BLaER1 treated with 17β-estradiol and CSF1 and Interleukin-3, amounts not matched to agents 10 nM and 100 nM (cell line): ENCODE results near the gene EML5.

ENCODE experiments used
- H3K27ac ChIP-seq, 11 experiments: shearing (Covaris generic); formaldehyde crosslinking; 2 replicates each; pipeline ENCODE4 v1.8.1; 2022
- H3K27me3 ChIP-seq, 11 experiments: shearing (Covaris generic); formaldehyde crosslinking; 2 replicates each; pipeline ENCODE4 v1.8.1; 2022
- H3K36me3 ChIP-seq, 11 experiments: shearing (Covaris generic); formaldehyde crosslinking; 2 replicates each; pipeline ENCODE4 v1.8.1; 2022
- H3K4me1 ChIP-seq, 10 experiments: shearing (Covaris generic); formaldehyde crosslinking; 2 replicates each; pipeline ENCODE4 v1.8.1; 2022
- H3K4me2 ChIP-seq, 11 experiments: shearing (Covaris generic); formaldehyde crosslinking; 2 replicates each; pipeline ENCODE4 v1.8.1; 2022
- H3K4me3 ChIP-seq, 10 experiments: shearing (Covaris generic); formaldehyde crosslinking; 2 replicates each; pipeline ENCODE4 v1.8.1; 2022
- H3K9ac ChIP-seq, 11 experiments: shearing (Covaris generic); formaldehyde crosslinking; 2 replicates each; pipeline ENCODE4 v1.8.1; 2022
- H3K9me3 ChIP-seq, 11 experiments: shearing (Covaris generic); formaldehyde crosslinking; replicated peaks in 1 of 11; 2 replicates each; pipeline ENCODE4 v1.8.1; 2022
- H4K20me1 ChIP-seq, 11 experiments: shearing (Covaris generic); formaldehyde crosslinking; 2 replicates each; pipeline ENCODE4 v1.8.1; 2022
- Cebpa-rat ChIP-seq, 11 experiments: shearing (Covaris generic); IDR thresholded peaks; 2 replicates each; pipeline ENCODE4 v1.8.1; 2022

EML5 gene

GRCh38 chr14:88669346-88669745 is 123.4 kb downstream of the EML5 start:
- Histone ChIP-seq H3K4me1 (peaks cover 0 to 23% (median 0%) of the 10 kb centered on the region in 10 experiments; a peak in 7 of 20 replicates), H3K9me3 (peaks cover 0 to 19% (median 0%) of the 10 kb centered on the region in 11 experiments; a peak in 4 of 22 replicates), H3K4me3 (no peak overlapping the region), H3K4me2 (peak overlapping the region in 2 of 11 experiments; percentile 56 to 73; a peak in 3 of 22 replicates), H3K36me3 (no peaks in the 10 kb centered on the region), H4K20me1 (no peaks in the 10 kb centered on the region), H3K27me3 (no peaks in the 10 kb centered on the region), H3K27ac (no peak overlapping the region), H3K9ac (no peak overlapping the region)
- no peak for TF ChIP-seq Cebpa-rat (IDR thresholded peaks at IDR 0.05)

- TF ChIP-seq Cebpa-rat (IDR thresholded peaks at IDR 0.05): no peak
- Histone ChIP-seq H3K27me3 (no peaks in the 10 kb centered on the region), H3K36me3 (no peaks in the 10 kb centered on the region), H3K4me3 (no peak overlapping the region), H3K4me2 (peak overlapping the region in 3 of 11 experiments; percentile 24 to 73 (median 56); a peak in 5 of 22 replicates), H3K9ac (0 out of 22 replicates have a peak overlapping the region, but pooled peaks of 1 of the 11 experiments have one; percentile 2), H3K4me1 (peaks cover 0 to 23% (median 0%) of the 10 kb centered on the region in 10 experiments; a peak in 7 of 20 replicates), H3K27ac (peak overlapping the region in 1 of 11 experiments; percentile 7; a peak in 2 of 22 replicates), H3K9me3 (peaks cover 0 to 19% (median 0%) of the 10 kb centered on the region in 11 experiments; a peak in 3 of 22 replicates), H4K20me1 (no peaks in the 10 kb centered on the region)
Observed at GRCh38 chr14:88668448-88669116, 124.2 kb downstream of the EML5 start.

GRCh38 chr14:88667555-88668273 is 125.0 kb downstream of the EML5 start:
- H3K36me3 ChIP-seq: no peaks in the 10 kb centered on the region
- H3K4me2 ChIP-seq: peak overlapping the region in 3 of 11 experiments; percentile 24 to 73 (median 56); a peak in 5 of 22 replicates
- H4K20me1 ChIP-seq: no peaks in the 10 kb centered on the region
- H3K4me3 ChIP-seq: no peak overlapping the region
- no peak for TF ChIP-seq Cebpa-rat (IDR thresholded peaks at IDR 0.05)
- H3K4me1 ChIP-seq: peaks cover 0 to 23% (median 0%) of the 10 kb centered on the region in 10 experiments; a peak in 7 of 20 replicates
- H3K9me3 ChIP-seq: peaks cover 0 to 18% (median 0%) of the 10 kb centered on the region in 11 experiments; a peak in 3 of 22 replicates
- H3K27me3 ChIP-seq: no peaks in the 10 kb centered on the region
- 0 out of 22 replicates have a peak overlapping the region, but pooled peaks of 1 of the 11 experiments have one; percentile 2 for H3K9ac ChIP-seq
- H3K27ac ChIP-seq: peak overlapping the region in 1 of 11 experiments; percentile 7; a peak in 2 of 22 replicates

GRCh38 chr14:88660056-88660455 is 132.7 kb downstream of the EML5 start:
- no peak for TF ChIP-seq Cebpa-rat (IDR thresholded peaks at IDR 0.05)
- Histone ChIP-seq H3K9me3 (peaks cover 1 to 13% (median 4%) of the 10 kb centered on the region in 11 experiments; a peak in 13 of 22 replicates), H3K9ac (no peak overlapping the region), H3K4me3 (no peak overlapping the region), H3K4me2 (no peak overlapping the region), H3K4me1 (no peaks in the 10 kb centered on the region), H3K36me3 (no peaks in the 10 kb centered on the region), H3K27ac (no peak overlapping the region), H3K27me3 (no peaks in the 10 kb centered on the region), H4K20me1 (no peaks in the 10 kb centered on the region)

GRCh38 chr14:88639221-88639620 is 153.5 kb downstream of the EML5 start:
- H3K4me3 ChIP-seq: no peak overlapping the region
- H3K27me3 ChIP-seq: no peaks in the 10 kb centered on the region
- H3K4me1 ChIP-seq: no peaks in the 10 kb centered on the region
- no peaks in the 10 kb centered on the region for H3K36me3 ChIP-seq
- no peak overlapping the region for H3K9ac ChIP-seq
- peaks cover 8 to 19% (median 14%) of the 10 kb centered on the region in 11 experiments; a peak in 21 of 22 replicates for H3K9me3 ChIP-seq
- no peak overlapping the region for H3K27ac ChIP-seq
- H4K20me1 ChIP-seq: no peaks in the 10 kb centered on the region
- no peak overlapping the region for H3K4me2 ChIP-seq
- no peak for TF ChIP-seq Cebpa-rat (IDR thresholded peaks at IDR 0.05)

- H3K9me3 ChIP-seq: no peaks in the 10 kb centered on the region
- no peaks in the 10 kb centered on the region for H3K36me3 ChIP-seq
- H3K9ac ChIP-seq: no peak overlapping the region
- H3K27ac ChIP-seq: no peak overlapping the region
- TF ChIP-seq Cebpa-rat (IDR thresholded peaks at IDR 0.05): no peak
- H3K27me3 ChIP-seq: no peaks in the 10 kb centered on the region
- H3K4me1 ChIP-seq: no peaks in the 10 kb centered on the region
- H4K20me1 ChIP-seq: no peaks in the 10 kb centered on the region
- H3K4me3 ChIP-seq: no peak overlapping the region
- no peak overlapping the region for H3K4me2 ChIP-seq
Observed at GRCh38 chr14:88632512-88632911, 160.2 kb downstream of the EML5 start.

GRCh38 chr14:88631091-88631490 is 161.7 kb downstream of the EML5 start:
- Histone ChIP-seq H4K20me1 (no peaks in the 10 kb centered on the region), H3K9me3 (no peaks in the 10 kb centered on the region), H3K9ac (no peak overlapping the region), H3K27ac (no peak overlapping the region), H3K4me3 (no peak overlapping the region), H3K36me3 (no peaks in the 10 kb centered on the region), H3K27me3 (no peaks in the 10 kb centered on the region), H3K4me2 (no peak overlapping the region), H3K4me1 (no peaks in the 10 kb centered on the region)
- no peak for TF ChIP-seq Cebpa-rat (IDR thresholded peaks at IDR 0.05)

GRCh38 chr14:88630565-88630964 is 162.2 kb downstream of the EML5 start:
- no peak overlapping the region for H3K27ac ChIP-seq
- H3K27me3 ChIP-seq: no peaks in the 10 kb centered on the region
- H3K9me3 ChIP-seq: no peaks in the 10 kb centered on the region

GRCh38 chr14:88628462-88628861 is 164.3 kb downstream of the EML5 start:
- no peak overlapping the region for H3K9ac ChIP-seq
- no peaks in the 10 kb centered on the region for H4K20me1 ChIP-seq
- no peaks in the 10 kb centered on the region for H3K9me3 ChIP-seq

More at GRCh38 chr14:88630565-88630964, 162.2 kb downstream of the EML5 start:
- no peak for TF ChIP-seq Cebpa-rat (IDR thresholded peaks at IDR 0.05)
- Histone ChIP-seq H3K4me3 (no peak overlapping the region), H3K4me1 (no peaks in the 10 kb centered on the region), H3K36me3 (no peaks in the 10 kb centered on the region), H4K20me1 (no peaks in the 10 kb centered on the region), H3K9ac (no peak overlapping the region), H3K4me2 (no peak overlapping the region)

More at GRCh38 chr14:88628462-88628861, 164.3 kb downstream of the EML5 start:
- Histone ChIP-seq H3K4me2 (no peak overlapping the region), H3K4me3 (no peak overlapping the region), H3K27ac (no peak overlapping the region), H3K4me1 (no peaks in the 10 kb centered on the region), H3K27me3 (no peaks in the 10 kb centered on the region), H3K36me3 (no peaks in the 10 kb centered on the region; a peak in 1 of 22 replicates)
- no peak for TF ChIP-seq Cebpa-rat (IDR thresholded peaks at IDR 0.05)
